A549 (cell line): Measurements from ENCODE around the gene ZNF165. TPM values are rescaled to one million over a fixed set of nuclear protein-coding genes. Genes with fewer than 3 reads are reported as not detected.
"Not testable (repeated sequence)": the region's sequence is repeated elsewhere in the genome, so short reads cannot be mapped to it uniquely, and the experiment has no call there.

Experiments
- ATAC-seq, 2 experiments: fragments of 200-7000 bp in 1 of 2; fragments of >200 bp in 1 of 2; cut with Nextera tagmentation in 1 of 2; cut with Tn5 transposase in 1 of 2; 3 replicates each; pipeline versions ENCODE4 v1.8.0 to v1.9.1; 2018 to 2020; ENCODE audit warnings: mild to moderate bottlenecking in 1 of 2, moderate library complexity in 1 of 2
- CTCF ChIA-PET: fragments of 300-600 bp; sonication (Branson Sonifier 250); formaldehyde crosslinking; extraction: SDS; loops from one replicate; lab custom pipeline; 2021; ENCODE audit warnings: antibody characterized with exemption, inconsistent platforms; lab: Yijun Ruan, JAX
- POLR2A ChIA-PET: fragments of 350-600 bp; formaldehyde crosslinking; extraction: SDS; loops from one replicate; lab custom pipeline; 2021; ENCODE audit warnings: antibody characterized with exemption, inconsistent platforms; lab: Yijun Ruan, JAX
- DNase-seq, 2 experiments: peaks; one replicate each; pipeline versions ENCODE4 v3.0.0 to v3.0.0-alpha.2; 2011 to 2016; ENCODE audit warnings: low read depth in 1 of 2, low spot score in 1 of 2
- FAIRE-seq: peaks from 2 replicates; lab custom pipeline; 2011; peaks lifted over from hg19 to GRCh38; lab: Jason Lieb, UNC
- H3K27ac ChIP-seq, 2 experiments: fragments of >200 bp; sonication (Bioruptor Twin); formaldehyde crosslinking; 3 replicates each; pipeline ENCODE4 v1.5.1; 2016 to 2017
- H3K4me1 ChIP-seq: fragments of >200 bp; sonication (Bioruptor Twin); formaldehyde crosslinking; 3 replicates; pipeline ENCODE4 v1.6.1; 2016
- H3K4me2 ChIP-seq: fragments of >200 bp; sonication (Bioruptor Twin); formaldehyde crosslinking; 3 replicates; pipeline ENCODE4 v1.6.1; 2016
- H3K4me3 ChIP-seq: fragments of >200 bp; sonication (Bioruptor Twin); formaldehyde crosslinking; 3 replicates; pipeline ENCODE4 v1.5.1; 2016
- H3K9me3 ChIP-seq: fragments of >200 bp; sonication (Bioruptor Twin); formaldehyde crosslinking; 3 replicates; pipeline ENCODE4 v1.6.1; 2016
- CBX2 ChIP-seq: fragments of 200-600 bp; sonication (generic); IDR thresholded peaks from 2 replicates; pipeline ENCODE4 v1.6.1; 2016; ENCODE audit warnings: low read depth, mild to moderate bottlenecking, borderline replicate concordance
- CBX8 ChIP-seq: fragments of 200-600 bp; sonication (generic); IDR thresholded peaks from 2 replicates; pipeline ENCODE4 v1.6.1; 2016
- CEBPB ChIP-seq, 2 experiments: fragments of >200 bp in 1 of 2; sonication (Bioruptor Twin) in 1 of 2; formaldehyde crosslinking in 1 of 2; IDR thresholded peaks; 2 replicates each; pipeline ENCODE4 v1.6.1; 2012 to 2016
- CHD2 ChIP-seq: fragments of 150-350 bp; IDR thresholded peaks from 2 replicates; pipeline ENCODE4 v1.6.1; 2014; ENCODE audit warnings: low read length; ENCODE audit not compliant: partially characterized antibody
- EHMT2 ChIP-seq: fragments of 200-600 bp; sonication (generic); IDR thresholded peaks from 2 replicates; pipeline ENCODE4 v1.6.1; 2016; ENCODE audit warnings: antibody characterized with exemption, low read depth, mild to moderate bottlenecking, moderate library complexity
- EP300 ChIP-seq, 2 experiments: fragments of >200 bp; sonication (Bioruptor Twin); formaldehyde crosslinking; IDR thresholded peaks; 2 replicates in 1 of 2; 3 replicates in 1 of 2; pipeline ENCODE4 v1.6.1; 2016 to 2017
- FOSL2 ChIP-seq, 2 experiments: fragments of 450-650 bp in 1 of 2; fragments of >200 bp in 1 of 2; sonication (Bioruptor Twin) in 1 of 2; formaldehyde crosslinking; IDR thresholded peaks; 2 replicates each; pipeline versions ENCODE4 v1.5.0 to v1.6.1; 2016 to 2020; ENCODE audit warnings: mild to moderate bottlenecking in 1 of 2, moderate library complexity in 1 of 2
- FOXS1 ChIP-seq: fragments of 250-450 bp; sonication (Bioruptor Pico); IDR thresholded peaks from 2 replicates; pipeline ENCODE4 v1.5.0; 2020; ENCODE audit warnings: mild to moderate bottlenecking, moderate library complexity
- JUN ChIP-seq, 2 experiments: fragments of >200 bp; sonication (Bioruptor Twin); formaldehyde crosslinking; IDR thresholded peaks; 2 replicates in 1 of 2; 3 replicates in 1 of 2; pipeline ENCODE4 v1.6.1; 2016 to 2017
- KDM5A ChIP-seq: fragments of 200-600 bp; sonication (generic); IDR thresholded peaks from 2 replicates; pipeline ENCODE4 v1.6.1; 2016; ENCODE audit warnings: antibody characterized with exemption, mild to moderate bottlenecking
- POLR2A ChIP-seq: IDR thresholded peaks from 2 replicates; pipeline ENCODE4 v1.6.1; 2012; ENCODE audit warnings: mild to moderate bottlenecking, low read length
- RARB ChIP-seq: fragments of 250-450 bp; sonication (Bioruptor Pico); IDR thresholded peaks from 2 replicates; pipeline ENCODE4 v1.8.0; 2021; ENCODE audit warnings: mild to moderate bottlenecking, moderate library complexity
- RCOR1 ChIP-seq: fragments of 150-350 bp; IDR thresholded peaks from 2 replicates; pipeline ENCODE4 v1.6.1; 2014; ENCODE audit warnings: antibody characterized with exemption, low read length, low read depth
- RFX5 ChIP-seq: fragments of 450-650 bp; IDR thresholded peaks from 2 replicates; pipeline ENCODE4 v1.7.1; 2014; ENCODE audit warnings: antibody characterized with exemption, mild to moderate bottlenecking, moderate library complexity
- SMC3 ChIP-seq: fragments of >200 bp; sonication (Bioruptor Twin); formaldehyde crosslinking; IDR thresholded peaks from 3 replicates; pipeline ENCODE4 v1.6.1; 2018; ENCODE audit warnings: inconsistent platforms
- SREBF2 ChIP-seq: fragments of 450-650 bp; IDR thresholded peaks from 2 replicates; pipeline ENCODE4 v1.6.1; 2014; ENCODE audit warnings: mild to moderate bottlenecking, moderate library complexity
- TFCP2L1 ChIP-seq: fragments of 250-450 bp; sonication (Bioruptor Pico); IDR thresholded peaks from 2 replicates; pipeline ENCODE4 v1.5.0; 2021; ENCODE audit warnings: mild to moderate bottlenecking
- ZFP36 ChIP-seq: fragments of 450-650 bp; IDR thresholded peaks from 2 replicates; pipeline ENCODE4 v1.6.1; 2014; ENCODE audit warnings: borderline replicate concordance; ENCODE audit not compliant: partially characterized antibody
- ZSCAN20 ChIP-seq: fragments of 250-450 bp; sonication (Bioruptor Pico); IDR thresholded peaks from 2 replicates; pipeline ENCODE4 v1.8.0; 2022; ENCODE audit warnings: mild to moderate bottlenecking, moderate library complexity
- whole genome bisulfite sequencing: methylation state at CpG from one replicate; pipeline ENCODE4 v1.1.6; 2017; ENCODE audit errors: missing lambda C conversion rate; 5-methylcytosine and 5-hydroxymethylcytosine counted together
- polyA plus RNA-seq, 4 experiments: library from polyadenylated mRNA; depleted of rRNA in 3 of 4; stranded (reverse); fragments of >200 nt; fragmentation: RNase III in 1 of 4; extraction: RNeasy Plus Mini Kit Qiagen cat#74134 plus additional on column Dnase treatment in 1 of 4; gene quantifications; 2 replicates in 3 of 4; 3 replicates in 1 of 4; pipeline ENCODE4 v1.2.3, GENCODE V29; 2011 to 2017
- TF ChIP-seq, protein P1 (sequence below): IDR thresholded peaks from 2 replicates; pipeline ENCODE4 v1.6.1; 2012
- TF ChIP-seq, protein P2 (sequence below): fragments of >200 bp; sonication (Bioruptor Twin); formaldehyde crosslinking; IDR thresholded peaks from 2 replicates; pipeline ENCODE4 v1.6.1; 2016
- TF ChIP-seq, protein P3 (sequence below): fragments of >200 bp; sonication (Bioruptor Twin); formaldehyde crosslinking; IDR thresholded peaks from 3 replicates; pipeline ENCODE4 v1.5.1; 2016

The ZNF165 gene
- polyA plus RNA-seq, 2 of the 4 experiments (the other 2 are of a cell fraction), result 0.72 to 0.76 TPM

DNA sequence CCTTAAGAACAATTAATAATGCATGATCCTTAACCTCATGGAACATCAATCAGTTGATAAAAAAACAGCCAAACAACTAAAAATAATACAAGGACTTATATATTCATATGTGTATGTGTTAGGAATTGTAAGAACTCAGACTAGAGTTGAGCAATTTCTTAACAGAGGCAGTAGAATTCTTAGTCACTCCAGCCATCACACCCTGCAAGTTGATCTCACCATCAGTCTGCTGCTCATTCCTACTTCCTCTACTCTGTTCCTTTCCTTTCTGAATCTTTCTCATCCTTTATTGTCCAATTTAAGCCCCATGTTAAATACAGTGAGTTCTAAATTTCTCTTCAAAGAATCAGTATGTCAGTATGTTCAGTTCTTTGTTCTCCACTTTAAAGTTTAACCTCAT lies 2.6 kb downstream of the ZNF165 start (continued):
- TF ChIP-seq EHMT2, result no peak
- TF ChIP-seq ZFP36, result no peak
- TF ChIP-seq CHD2, result no peak

DNA sequence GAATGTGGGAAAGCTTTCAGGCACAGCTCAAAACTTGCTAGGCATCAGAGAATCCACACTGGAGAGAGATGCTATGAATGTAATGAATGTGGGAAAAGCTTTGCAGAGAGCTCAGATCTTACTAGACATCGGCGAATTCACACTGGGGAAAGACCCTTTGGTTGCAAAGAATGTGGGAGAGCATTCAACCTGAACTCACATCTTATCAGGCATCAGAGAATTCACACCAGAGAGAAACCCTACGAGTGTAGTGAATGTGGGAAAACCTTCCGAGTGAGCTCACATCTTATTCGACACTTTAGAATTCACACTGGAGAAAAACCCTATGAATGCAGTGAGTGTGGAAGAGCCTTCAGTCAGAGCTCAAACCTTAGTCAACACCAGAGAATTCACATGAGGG lies 8.7 kb downstream of the ZNF165 start:
- CTCF ChIA-PET, result interaction anchor here (1.3 kb wide), 1 partner anchor 267 kb away, joined by 5 read pairs; no protein-coding TSS in a partner anchor
- H3K9me3 ChIP-seq, result peaks cover 23% of the 10 kb centered on the region
- H3K4me3 ChIP-seq, result no peak overlapping the region
- no peak for TF ChIP-seq TFCP2L1 (CRISPR knock-in tag)
- no peak for TF ChIP-seq RARB (CRISPR knock-in tag)
- TF ChIP-seq CBX8, result no peak
- TF ChIP-seq FOSL2 (IDR thresholded peaks at IDR 0.05), result no peak
- no peak for TF ChIP-seq FOSL2 (CRISPR knock-in tag; IDR thresholded peaks at IDR 0.05)
- no peak for TF ChIP-seq CEBPB (IDR thresholded peaks at IDR 0.05)
- no peak for TF ChIP-seq SREBF2
- H3K4me2 ChIP-seq, result no peak overlapping the region
- WGBS, result 71% methylated on average over 5 of the region's 5 CpGs
- no peak overlapping the region for H3K27ac ChIP-seq
- FAIRE-seq (no peak), DNase-seq (no peak), ATAC-seq (no peak)
- H3K4me1 ChIP-seq, result no peaks in the 10 kb centered on the region
- POLR2A ChIA-PET, result no interaction called here

DNA sequence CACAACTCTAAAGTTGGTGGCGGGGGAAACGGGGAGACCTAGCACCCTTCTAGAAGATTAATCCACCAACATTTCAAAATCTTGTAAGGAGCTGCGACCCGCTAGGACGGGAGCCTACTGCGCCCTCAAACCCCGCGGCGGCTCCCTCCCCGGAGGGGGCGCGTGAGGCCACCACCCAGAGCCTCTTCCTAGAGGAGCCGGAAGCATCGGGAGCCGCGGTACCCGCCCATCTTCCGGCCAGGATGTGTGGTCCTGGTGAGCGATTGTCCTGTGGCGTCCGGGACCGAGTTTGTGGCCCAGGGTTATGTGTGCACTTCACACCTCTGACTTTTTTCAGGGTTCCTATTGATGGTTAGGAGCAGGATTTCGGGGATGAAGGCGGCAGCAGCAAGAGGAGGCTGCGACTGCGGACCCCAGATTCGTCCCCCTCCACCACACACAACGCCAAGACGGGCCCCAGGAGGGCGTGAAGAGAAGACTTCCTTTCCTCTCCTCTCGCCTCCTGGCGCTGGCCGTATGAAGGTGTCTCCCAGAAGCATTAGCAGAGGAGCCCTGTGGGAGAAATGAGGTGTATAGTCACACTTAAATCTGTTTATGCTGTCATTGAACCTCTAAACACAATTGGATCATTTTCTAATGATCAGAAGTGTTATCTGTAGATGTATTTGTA lies 10.7 kb downstream of the ZNF165 start:
- no peaks in the 10 kb centered on the region for H3K4me1 ChIP-seq
- ATAC-seq (no peak), FAIRE-seq (no peak), DNase-seq (no peak)
- no peak overlapping the region for H3K27ac ChIP-seq
- ChIA-PET POLR2A (no interaction called here), CTCF (no interaction called here)
- 71% methylated on average over 21 of the region's 33 CpGs for WGBS
- no peak overlapping the region for H3K4me3 ChIP-seq
- H3K9me3 ChIP-seq, result peaks cover 23% of the 10 kb centered on the region
- H3K4me2 ChIP-seq, result no peak overlapping the region
- TF ChIP-seq FOXS1 (CRISPR knock-in tag) (no peak), RFX5 (no peak), ZSCAN20 (CRISPR knock-in tag) (no peak), SREBF2 (no peak), CBX8 (no peak), SMC3 (no peak), ZFP36 (no peak), RARB (CRISPR knock-in tag) (no peak), RCOR1 (no peak), POLR2A (no peak), EP300 (IDR thresholded peaks at IDR 0.05) (no peak), CBX2 (no peak), JUN (IDR thresholded peaks at IDR 0.05) (no peak), KDM5A (no peak)
- TF ChIP-seq, protein P1, sequence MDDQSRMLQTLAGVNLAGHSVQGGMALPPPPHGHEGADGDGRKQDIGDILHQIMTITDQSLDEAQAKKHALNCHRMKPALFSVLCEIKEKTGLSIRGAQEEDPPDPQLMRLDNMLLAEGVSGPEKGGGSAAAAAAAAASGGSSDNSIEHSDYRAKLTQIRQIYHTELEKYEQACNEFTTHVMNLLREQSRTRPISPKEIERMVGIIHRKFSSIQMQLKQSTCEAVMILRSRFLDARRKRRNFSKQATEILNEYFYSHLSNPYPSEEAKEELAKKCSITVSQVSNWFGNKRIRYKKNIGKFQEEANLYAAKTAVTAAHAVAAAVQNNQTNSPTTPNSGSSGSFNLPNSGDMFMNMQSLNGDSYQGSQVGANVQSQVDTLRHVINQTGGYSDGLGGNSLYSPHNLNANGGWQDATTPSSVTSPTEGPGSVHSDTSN, result no peak
- TF ChIP-seq, protein P2, sequence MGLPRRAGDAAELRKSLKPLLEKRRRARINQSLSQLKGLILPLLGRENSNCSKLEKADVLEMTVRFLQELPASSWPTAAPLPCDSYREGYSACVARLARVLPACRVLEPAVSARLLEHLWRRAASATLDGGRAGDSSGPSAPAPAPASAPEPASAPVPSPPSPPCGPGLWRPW, result no peak
- TF ChIP-seq, protein P3, sequence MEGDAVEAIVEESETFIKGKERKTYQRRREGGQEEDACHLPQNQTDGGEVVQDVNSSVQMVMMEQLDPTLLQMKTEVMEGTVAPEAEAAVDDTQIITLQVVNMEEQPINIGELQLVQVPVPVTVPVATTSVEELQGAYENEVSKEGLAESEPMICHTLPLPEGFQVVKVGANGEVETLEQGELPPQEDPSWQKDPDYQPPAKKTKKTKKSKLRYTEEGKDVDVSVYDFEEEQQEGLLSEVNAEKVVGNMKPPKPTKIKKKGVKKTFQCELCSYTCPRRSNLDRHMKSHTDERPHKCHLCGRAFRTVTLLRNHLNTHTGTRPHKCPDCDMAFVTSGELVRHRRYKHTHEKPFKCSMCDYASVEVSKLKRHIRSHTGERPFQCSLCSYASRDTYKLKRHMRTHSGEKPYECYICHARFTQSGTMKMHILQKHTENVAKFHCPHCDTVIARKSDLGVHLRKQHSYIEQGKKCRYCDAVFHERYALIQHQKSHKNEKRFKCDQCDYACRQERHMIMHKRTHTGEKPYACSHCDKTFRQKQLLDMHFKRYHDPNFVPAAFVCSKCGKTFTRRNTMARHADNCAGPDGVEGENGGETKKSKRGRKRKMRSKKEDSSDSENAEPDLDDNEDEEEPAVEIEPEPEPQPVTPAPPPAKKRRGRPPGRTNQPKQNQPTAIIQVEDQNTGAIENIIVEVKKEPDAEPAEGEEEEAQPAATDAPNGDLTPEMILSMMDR, result no peak

DNA sequence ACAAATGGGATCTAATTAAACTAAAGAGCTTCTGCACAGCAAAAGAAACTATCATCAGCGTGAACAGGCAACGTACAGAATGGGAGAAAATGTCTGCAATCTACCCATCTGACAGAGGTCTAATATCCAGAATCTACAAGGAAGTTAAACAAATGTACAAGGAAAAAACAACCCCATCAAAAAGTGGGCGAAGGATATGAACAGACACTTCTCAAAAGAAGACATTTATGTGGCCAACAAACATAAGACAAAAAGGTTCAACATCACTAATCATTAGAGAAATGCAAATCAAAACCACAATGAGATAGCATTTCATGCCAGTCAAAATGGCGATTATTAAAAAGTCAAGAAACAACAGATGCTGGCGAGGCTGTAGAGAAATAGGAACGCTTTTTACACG lies 21.9 kb downstream of the ZNF165 start:
- DNase-seq, CTCF ChIA-PET, H3K4me2 ChIP-seq, H3K27ac ChIP-seq, FAIRE-seq, H3K4me3 ChIP-seq, H3K9me3 ChIP-seq, H3K4me1 ChIP-seq, ATAC-seq, POLR2A ChIA-PET: not testable (repeated sequence)
- 40% methylated on average over 7 of the region's 7 CpGs for WGBS

DNA sequence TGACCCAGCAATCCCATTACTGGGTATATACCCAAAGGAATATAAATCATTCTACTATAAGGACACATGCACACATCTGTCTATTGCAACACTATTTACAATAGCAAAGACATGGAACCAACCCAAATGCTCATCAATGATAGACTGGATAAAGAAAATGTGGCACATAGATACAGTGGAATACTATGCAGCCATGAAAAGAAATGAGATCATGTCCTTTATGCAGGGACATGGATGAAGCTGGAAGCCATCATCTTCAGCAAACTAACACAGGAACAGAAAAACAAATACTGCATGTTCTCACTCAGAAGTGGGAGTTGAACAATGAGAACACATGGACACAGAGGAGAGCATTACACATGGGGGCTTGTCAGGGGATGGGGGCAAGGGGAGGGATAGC lies 22.3 kb downstream of the ZNF165 start:
- H3K27ac ChIP-seq, FAIRE-seq, CTCF ChIA-PET, H3K4me1 ChIP-seq, H3K4me3 ChIP-seq, ATAC-seq, POLR2A ChIA-PET, DNase-seq, H3K4me2 ChIP-seq, H3K9me3 ChIP-seq: not testable (repeated sequence)
